ENCODE results near the gene TTC32.
A peak's percentile ranks its signal among the peaks of the same experiment; 100 is the strongest.
"Not testable (repeated sequence)": the region's sequence is repeated elsewhere in the genome, so short reads cannot be mapped to it uniquely, and the experiment has no call there.

Gene TTC32

GRCh38 chr2:19901442-19902215 lies at the start of gene TTC32:
Gene TTC32 (minus strand): TSS chr2:19901983. CDS start chr2:19901854, 129 bp downstream.
- no peak for FAIRE-seq

GRCh38 chr2:19949071-19949470 lies 47.3 kb upstream of the TTC32 start:
- no peak for FAIRE-seq

GRCh38 chr2:19947184-19947940 lies 45.6 kb upstream of the TTC32 start:
- FAIRE-seq: no peak

- no peak for FAIRE-seq
These were observed 42.5 kb upstream of the TTC32 start for GRCh38 chr2:19944205-19944845.

- no peak for FAIRE-seq
These were observed 41.4 kb upstream of the TTC32 start for GRCh38 chr2:19943189-19943588.

GRCh38 chr2:19942199-19942598 lies 40.4 kb upstream of the TTC32 start:
- FAIRE-seq: no peak

GRCh38 chr2:19937004-19937403 lies 35.2 kb upstream of the TTC32 start:
- FAIRE-seq: no peak

- no peak for FAIRE-seq
These were observed 34.4 kb upstream of the TTC32 start for GRCh38 chr2:19936203-19936602.

GRCh38 chr2:19933351-19933981 lies 31.7 kb upstream of the TTC32 start:
- no peak for FAIRE-seq

GRCh38 chr2:19932928-19933327 lies 31.1 kb upstream of the TTC32 start:
- no peak for FAIRE-seq

- FAIRE-seq: no peak
These were observed 27.4 kb upstream of the TTC32 start for GRCh38 chr2:19929226-19929625.

GRCh38 chr2:19927816-19928215 lies 26.0 kb upstream of the TTC32 start:
- not testable (repeated sequence) for FAIRE-seq

GRCh38 chr2:19924526-19924925 lies 22.7 kb upstream of the TTC32 start:
- FAIRE-seq: not testable (repeated sequence)

GRCh38 chr2:19922188-19922587 lies 20.4 kb upstream of the TTC32 start:
- not testable (repeated sequence) for FAIRE-seq

GRCh38 chr2:19916385-19916950 lies 14.7 kb upstream of the TTC32 start:
- no peak for FAIRE-seq

GRCh38 chr2:19914266-19914975 lies 12.6 kb upstream of the TTC32 start:
- FAIRE-seq: no peak

- FAIRE-seq: no peak
These were observed 10.2 kb upstream of the TTC32 start for GRCh38 chr2:19911808-19912509.

- FAIRE-seq: peak; percentile 27
These were observed 495 bp upstream of the TTC32 start for GRCh38 chr2:19902216-19902740.

- FAIRE-seq: no peak
These were observed 797 bp downstream of the TTC32 start for GRCh38 chr2:19900931-19901441.

- FAIRE-seq: no peak
These were observed 1.5 kb downstream of the TTC32 start for GRCh38 chr2:19899985-19900930.

Data from islet of Langerhans (tissue), 1 donor.